Stimulated activated CD4-positive, alpha-beta T cell treated with anti-CD3 and anti-CD28 coated beads, TNF-alpha, amount 100 ng/mL, for 4 hours (primary cell): Measurements from ENCODE around the gene ZDHHC9.

Source experiments
- DNase-seq, 3 experiments: peaks; one replicate each; pipeline ENCODE4 v3.0.0-alpha.2; 2020; ENCODE audit warnings: low read depth in 3 of 3

ZDHHC9 gene

DNA sequence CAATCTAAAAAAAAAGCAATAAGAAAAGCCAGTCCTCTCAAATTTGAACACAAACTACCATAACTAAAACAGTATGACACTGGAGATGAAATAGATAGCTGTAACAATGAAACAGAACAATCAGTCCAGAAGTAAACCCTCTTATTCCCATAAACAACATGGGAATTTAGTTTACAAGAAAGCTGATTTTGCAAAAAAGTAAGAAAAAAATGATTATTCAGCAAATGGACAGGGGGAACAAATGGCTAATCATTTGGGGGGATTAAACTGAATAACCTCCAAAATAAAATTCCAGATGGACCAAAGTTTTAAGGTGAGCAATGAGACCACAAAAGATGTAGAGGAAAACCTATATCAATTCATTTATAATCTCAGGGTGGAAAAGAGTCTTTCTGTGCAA is 80.0 kb downstream of the ZDHHC9 start:
- DNase-seq = no peak

DNA sequence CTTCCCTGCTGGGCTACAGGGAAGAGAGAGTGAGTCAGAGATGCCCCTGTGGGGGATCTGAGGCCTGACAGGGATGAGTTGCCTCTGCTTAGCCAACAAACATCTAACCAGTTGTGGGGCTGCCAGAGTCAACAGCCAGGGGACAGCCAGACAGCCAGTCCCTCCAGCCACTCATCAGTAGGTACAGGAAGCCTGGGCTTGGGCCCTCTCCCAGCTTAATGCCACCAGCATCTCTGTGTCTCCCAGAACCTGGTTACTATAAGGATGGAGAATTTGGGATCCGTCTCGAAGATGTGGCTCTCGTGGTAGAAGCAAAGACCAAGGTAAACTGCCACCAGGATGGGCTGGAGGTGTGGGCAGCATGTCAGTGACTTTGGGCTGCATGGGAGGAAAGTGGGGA is 81.2 kb downstream of the ZDHHC9 start:
- no peak for DNase-seq

DNA sequence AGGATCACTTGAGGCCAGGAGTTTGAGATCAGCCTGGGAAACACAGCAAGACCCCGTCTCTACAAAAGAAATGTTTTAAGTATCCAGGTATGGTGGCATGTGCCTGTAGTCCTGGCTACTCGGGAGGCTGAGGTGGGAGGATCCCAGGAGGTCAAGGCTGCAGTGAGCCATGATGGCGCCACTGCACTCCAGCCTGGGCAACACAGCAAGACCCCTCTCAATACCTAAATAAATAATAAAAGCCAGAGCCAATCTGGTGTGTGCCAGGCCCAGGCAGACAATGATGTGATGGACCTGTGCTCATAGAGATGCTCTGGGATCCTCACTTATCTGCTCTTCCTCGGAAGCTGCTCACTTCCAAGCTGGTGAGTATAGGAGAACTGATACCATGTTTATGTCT is 82.1 kb downstream of the ZDHHC9 start:
- no peak for DNase-seq

GRCh38 chrX:129760981-129761380 is 82.7 kb downstream of the ZDHHC9 start:
- DNase-seq = no peak

GRCh38 chrX:129760155-129760554 is 83.5 kb downstream of the ZDHHC9 start:
- DNase-seq = no peak

GRCh38 chrX:129759576-129760061 is 84.1 kb downstream of the ZDHHC9 start:
- peak in 1 of 3 experiments; percentile 35 for DNase-seq

- no peak for DNase-seq
Measured at GRCh38 chrX:129755779-129756650, 87.7 kb downstream of the ZDHHC9 start.

DNA sequence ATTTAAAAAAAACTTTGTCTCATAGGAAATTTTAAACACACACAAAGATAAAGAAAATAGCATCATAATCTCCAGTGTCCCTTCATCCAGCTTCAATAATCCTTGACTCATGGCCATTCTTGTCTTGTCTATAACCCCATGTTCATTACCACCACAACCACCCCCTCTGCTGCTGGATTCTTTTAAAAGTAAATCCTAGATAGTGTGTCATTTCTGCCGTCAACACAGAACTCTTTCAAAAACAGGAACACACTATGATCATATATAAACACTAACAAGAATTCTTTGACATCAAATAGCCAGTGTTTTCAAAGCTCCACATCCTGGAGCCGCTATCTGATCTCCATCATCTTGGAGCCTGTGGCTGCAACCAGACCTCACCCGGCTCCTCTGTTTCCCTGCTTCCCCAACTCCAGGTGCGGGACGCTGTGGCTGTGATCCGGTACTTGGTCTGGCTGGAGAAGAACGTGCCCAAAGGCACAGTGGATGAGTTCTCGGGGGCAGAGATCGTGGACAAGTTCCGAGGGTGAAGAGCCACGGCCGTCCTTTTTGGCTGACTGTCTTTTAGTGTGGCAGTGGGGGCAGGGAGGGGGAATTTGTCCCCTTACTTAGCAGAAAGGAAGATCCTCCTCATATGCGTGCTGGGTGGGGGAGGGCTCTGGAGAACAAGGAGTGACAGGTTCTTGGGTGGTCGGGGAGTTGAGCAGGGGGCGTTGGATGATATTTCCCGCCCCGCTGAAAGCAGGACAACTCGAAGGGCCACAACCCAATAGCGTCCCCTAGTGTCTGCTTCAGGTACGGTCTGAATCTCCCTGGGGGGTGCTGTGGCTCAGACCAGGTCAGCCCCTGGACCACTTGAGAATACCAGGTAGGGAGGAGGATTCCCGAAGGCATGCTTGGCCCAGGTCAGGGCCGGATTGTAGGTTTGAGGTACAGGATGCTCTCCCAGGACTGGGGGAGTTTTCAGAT is 89.3 kb downstream of the ZDHHC9 start:
- no peak for DNase-seq
